ENCODE results near the gene HRH2. TPM values are rescaled to one million over a fixed set of nuclear protein-coding genes. Genes with fewer than 3 reads are reported as not detected.
"Not testable (repeated sequence)": the region's sequence is repeated elsewhere in the genome, so short reads cannot be mapped to it uniquely, and the experiment has no call there.

HRH2 gene
- total RNA-seq, 3 donors from 2014 or later (not counting 1 experiment from before 2014, with no cell fraction given), result 1.4 to 13.9 (median 3.1) TPM

GRCh38 chr5:175614223-175614815 is 43.6 kb upstream of the HRH2 start:
- ATAC-seq, result no peak
- Mint-ChIP-seq H3K36me3 (no peaks in the 10 kb centered on the region), H3K9me3 (no peaks in the 10 kb centered on the region)

GRCh38 chr5:175614861-175615260 is 43.0 kb upstream of the HRH2 start:
- Histone ChIP-seq H3K27me3 (ENCODE audit: control insufficient read depth, insufficient read depth, low read length) (no peaks in the 10 kb centered on the region), H3K4me1 (ENCODE audit: control insufficient read depth, insufficient read depth, low read length) (no peaks in the 10 kb centered on the region), H3K27ac (ENCODE audit: low read length) (no peak overlapping the region), H3K9me3 (ENCODE audit: control insufficient read depth, insufficient read depth, low read length) (no peaks in the 10 kb centered on the region), H3K36me3 (ENCODE audit: control insufficient read depth, insufficient read depth, low read length) (no peaks in the 10 kb centered on the region), H3K4me3 (ENCODE audit: low read length) (no peak overlapping the region)
- H3K36me3 Mint-ChIP-seq, result no peaks in the 10 kb centered on the region
- ATAC-seq, result no peak
- no peak for TF ChIP-seq CTCF (IDR thresholded peaks at IDR 0.05)
- no peak overlapping the region for H3K4me3 Mint-ChIP-seq
- no peaks in the 10 kb centered on the region for H3K9me3 Mint-ChIP-seq
- 90% methylated on average over 2 of the region's 3 CpGs for WGBS (ENCODE audit: insufficient coverage)
- intact Hi-C loops (cut with micrococcal nuclease), result no loop called here
- no peak for DNase-seq
- H3K4me1 Mint-ChIP-seq, result no peaks in the 10 kb centered on the region
- H3K27ac Mint-ChIP-seq, result no peak overlapping the region
- H3K27me3 Mint-ChIP-seq (ENCODE audit: low read depth in 2 of 2), result peaks cover 0 to 32% of the 10 kb centered on the region in 2 donors

More at GRCh38 chr5:175614223-175614815, 43.6 kb upstream of the HRH2 start:
- Mint-ChIP-seq H3K4me3 (no peak overlapping the region), H3K27me3 (ENCODE audit: low read depth in 2 of 2) (peaks cover 0 to 32% of the 10 kb centered on the region in 2 donors), H3K27ac (no peak overlapping the region), H3K4me1 (no peaks in the 10 kb centered on the region)
- H3K4me1 ChIP-seq (ENCODE audit: control insufficient read depth, insufficient read depth, low read length), result no peaks in the 10 kb centered on the region
- 91% methylated on average over 7 of the region's 7 CpGs for WGBS (ENCODE audit: insufficient coverage)
- H3K9me3 ChIP-seq (ENCODE audit: control insufficient read depth, insufficient read depth, low read length), result no peaks in the 10 kb centered on the region
- no peak for TF ChIP-seq CTCF (IDR thresholded peaks at IDR 0.05)
- no peak overlapping the region for H3K27ac ChIP-seq (ENCODE audit: low read length)
- intact Hi-C loops (cut with micrococcal nuclease), result no loop called here
- H3K4me3 ChIP-seq (ENCODE audit: low read length), result no peak overlapping the region
- DNase-seq, result no peak
- H3K27me3 ChIP-seq (ENCODE audit: control insufficient read depth, insufficient read depth, low read length), result no peaks in the 10 kb centered on the region
- H3K36me3 ChIP-seq (ENCODE audit: control insufficient read depth, insufficient read depth, low read length), result no peaks in the 10 kb centered on the region

GRCh38 chr5:175616083-175616482 is 41.8 kb upstream of the HRH2 start:
- TF ChIP-seq CTCF (IDR thresholded peaks at IDR 0.05), result no peak
- intact Hi-C loops (cut with micrococcal nuclease), result no loop called here
- no peak overlapping the region for H3K27ac Mint-ChIP-seq
- H3K36me3 Mint-ChIP-seq, result no peaks in the 10 kb centered on the region
- no peak for DNase-seq
- no peaks in the 10 kb centered on the region for H3K4me1 ChIP-seq (ENCODE audit: control insufficient read depth, insufficient read depth, low read length)
- 87% methylated on average over 5 of the region's 5 CpGs for WGBS (ENCODE audit: insufficient coverage)
- no peak overlapping the region for H3K4me3 Mint-ChIP-seq
- H3K4me3 ChIP-seq (ENCODE audit: low read length), result no peak overlapping the region
- H3K9me3 Mint-ChIP-seq, result no peaks in the 10 kb centered on the region
- no peak for ATAC-seq
- no peaks in the 10 kb centered on the region for H3K9me3 ChIP-seq (ENCODE audit: control insufficient read depth, insufficient read depth, low read length)
- no peaks in the 10 kb centered on the region for H3K36me3 ChIP-seq (ENCODE audit: control insufficient read depth, insufficient read depth, low read length)
- no peaks in the 10 kb centered on the region for H3K27me3 ChIP-seq (ENCODE audit: control insufficient read depth, insufficient read depth, low read length)
- peaks cover 0 to 22% of the 10 kb centered on the region in 2 donors for H3K27me3 Mint-ChIP-seq (ENCODE audit: low read depth in 2 of 2)
- no peak overlapping the region for H3K27ac ChIP-seq (ENCODE audit: low read length)
- no peaks in the 10 kb centered on the region for H3K4me1 Mint-ChIP-seq

- ATAC-seq; H3K4me1 Mint-ChIP-seq; H3K27ac ChIP-seq (ENCODE audit: low read length); intact Hi-C loops (cut with micrococcal nuclease); H3K27ac Mint-ChIP-seq; H3K4me1 ChIP-seq (ENCODE audit: control insufficient read depth, insufficient read depth, low read length); H3K4me3 ChIP-seq (ENCODE audit: low read length); H3K9me3 Mint-ChIP-seq; DNase-seq; H3K4me3 Mint-ChIP-seq; H3K36me3 ChIP-seq (ENCODE audit: control insufficient read depth, insufficient read depth, low read length); H3K27me3 ChIP-seq (ENCODE audit: control insufficient read depth, insufficient read depth, low read length); H3K9me3 ChIP-seq (ENCODE audit: control insufficient read depth, insufficient read depth, low read length); H3K36me3 Mint-ChIP-seq: not testable (repeated sequence)
- H3K27me3 Mint-ChIP-seq (ENCODE audit: low read depth in 2 of 2), result peaks cover 0 to 18% of the 10 kb centered on the region in 2 donors
- 91% methylated on average over 13 of the region's 13 CpGs for WGBS (ENCODE audit: insufficient coverage)
These were observed 41.3 kb upstream of the HRH2 start for GRCh38 chr5:175616527-175616926.
